Subcutaneous adipose tissue (tissue), 4 donors: ENCODE measurements around the gene NCLN. TPM values are rescaled to one million over a fixed set of nuclear protein-coding genes. Genes with fewer than 3 reads are reported as not detected.

Experiments used
- total RNA-seq, 4 donors: library from RNA; depleted of rRNA; stranded (reverse); fragments of >200 nt; gene quantifications; one replicate each; pipeline ENCODE4 v1.1.0, GENCODE V29; 2016
- TF ChIP-seq, protein P1 (sequence below): fragments of 450-650 bp; IDR thresholded peaks from one replicate; pipeline ENCODE4 v1.5.1; 2016; ENCODE audit warnings: low read depth, mild to moderate bottlenecking, control low read depth, antibody characterized with exemption, moderate library complexity

Gene NCLN
- total RNA-seq, 4 donors from 2014 or later: 20.0 to 34.9 (median 24.5) TPM

GRCh38 chr19:3159565-3159964 is 26.2 kb upstream of the NCLN start:
- TF ChIP-seq, protein P1, sequence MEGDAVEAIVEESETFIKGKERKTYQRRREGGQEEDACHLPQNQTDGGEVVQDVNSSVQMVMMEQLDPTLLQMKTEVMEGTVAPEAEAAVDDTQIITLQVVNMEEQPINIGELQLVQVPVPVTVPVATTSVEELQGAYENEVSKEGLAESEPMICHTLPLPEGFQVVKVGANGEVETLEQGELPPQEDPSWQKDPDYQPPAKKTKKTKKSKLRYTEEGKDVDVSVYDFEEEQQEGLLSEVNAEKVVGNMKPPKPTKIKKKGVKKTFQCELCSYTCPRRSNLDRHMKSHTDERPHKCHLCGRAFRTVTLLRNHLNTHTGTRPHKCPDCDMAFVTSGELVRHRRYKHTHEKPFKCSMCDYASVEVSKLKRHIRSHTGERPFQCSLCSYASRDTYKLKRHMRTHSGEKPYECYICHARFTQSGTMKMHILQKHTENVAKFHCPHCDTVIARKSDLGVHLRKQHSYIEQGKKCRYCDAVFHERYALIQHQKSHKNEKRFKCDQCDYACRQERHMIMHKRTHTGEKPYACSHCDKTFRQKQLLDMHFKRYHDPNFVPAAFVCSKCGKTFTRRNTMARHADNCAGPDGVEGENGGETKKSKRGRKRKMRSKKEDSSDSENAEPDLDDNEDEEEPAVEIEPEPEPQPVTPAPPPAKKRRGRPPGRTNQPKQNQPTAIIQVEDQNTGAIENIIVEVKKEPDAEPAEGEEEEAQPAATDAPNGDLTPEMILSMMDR: no peak

DNA sequence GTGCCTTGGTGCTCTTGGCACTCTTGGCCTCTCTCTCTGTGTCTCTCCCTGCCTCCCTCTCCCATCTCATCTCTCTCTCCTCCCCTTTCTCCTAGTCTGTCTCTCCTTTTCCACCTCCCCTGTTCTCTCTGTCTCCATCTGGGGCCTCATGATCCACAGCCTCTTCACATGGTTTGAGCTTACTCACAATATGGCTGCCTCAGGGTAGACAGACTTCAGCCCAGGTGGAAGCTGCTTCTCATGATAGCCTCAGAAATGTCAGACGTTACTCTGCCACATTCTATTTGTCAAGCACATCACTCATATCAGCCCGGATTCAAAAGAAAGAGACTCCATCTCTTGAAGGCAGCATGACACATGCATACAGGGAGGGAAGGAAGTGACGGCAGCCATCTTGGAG is 25.5 kb upstream of the NCLN start:
- TF ChIP-seq, protein P1: no peak

GRCh38 chr19:3161453-3161852 is 24.3 kb upstream of the NCLN start:
- TF ChIP-seq, protein P1: no peak

- TF ChIP-seq, protein P1: no peak
These were observed 23.1 kb upstream of the NCLN start for GRCh38 chr19:3162418-3163229.

GRCh38 chr19:3163230-3163886 is 22.4 kb upstream of the NCLN start:
- TF ChIP-seq, protein P1: no peak

DNA sequence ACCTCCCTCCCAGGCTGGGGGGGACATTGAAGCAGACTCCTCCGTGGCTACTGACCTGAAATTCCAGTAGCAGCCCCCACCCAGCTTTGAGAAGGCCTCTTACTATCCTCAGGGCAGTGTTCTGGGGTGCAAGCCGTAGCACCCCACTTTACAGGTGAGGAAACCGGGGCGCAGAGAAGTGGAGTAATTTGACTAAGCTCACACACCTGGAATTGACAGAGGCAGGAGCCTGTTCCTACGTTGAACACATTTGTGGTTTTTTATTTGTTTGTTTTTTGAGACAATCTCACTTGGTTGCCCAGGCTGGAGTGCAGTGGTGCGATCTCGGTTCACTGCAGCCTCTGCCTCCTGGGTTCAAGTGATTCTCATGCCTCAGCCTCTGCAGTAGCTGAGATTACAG is 21.8 kb upstream of the NCLN start:
- TF ChIP-seq, protein P1: no peak

DNA sequence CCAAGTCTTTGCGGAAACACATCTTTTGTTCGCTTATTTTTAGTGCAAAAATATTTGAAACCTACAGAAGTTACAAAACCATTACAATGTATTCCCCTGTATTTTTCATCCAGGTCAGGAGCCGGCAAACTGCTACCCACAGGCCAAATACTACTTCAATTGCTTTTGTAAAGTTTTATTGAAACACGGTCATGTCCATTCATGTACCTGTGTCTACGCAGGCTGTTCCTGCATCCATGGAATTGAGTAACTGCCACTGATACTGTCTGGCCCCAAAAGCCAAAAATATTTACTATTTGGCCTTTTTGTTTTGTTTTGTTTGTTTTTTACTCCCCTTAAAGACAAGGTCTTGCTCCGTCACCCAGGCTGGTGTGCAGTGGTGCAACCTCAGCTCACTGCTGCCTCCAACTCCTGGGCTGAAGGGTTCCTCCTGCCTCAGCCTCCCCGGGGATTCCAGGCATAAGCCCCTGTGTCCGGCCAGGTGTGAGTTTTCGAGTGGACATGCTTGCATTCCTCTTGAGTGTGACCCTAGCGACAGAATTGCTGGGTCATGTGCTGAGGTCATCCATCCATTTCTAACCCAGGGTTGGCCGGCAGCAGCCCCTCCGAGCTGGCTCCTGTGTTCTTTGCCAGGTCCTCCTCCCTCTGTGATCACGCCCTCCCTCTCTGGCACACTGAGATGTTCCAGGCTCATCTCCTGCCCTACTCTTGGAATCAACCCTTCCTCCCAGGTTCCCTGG is 18.0 kb upstream of the NCLN start:
- TF ChIP-seq, protein P1: no peak
